CD14-positive monocyte (primary cell): Measurements from ENCODE around the gene TMEM51. TPM values are rescaled to one million over a fixed set of nuclear protein-coding genes. Genes with fewer than 3 reads are reported as not detected.

Source experiments
- DNase-seq, 3 donors: peaks; one replicate each; pipeline ENCODE4 v3.0.0-alpha.2; 2011 to 2022
- H2AFZ ChIP-seq: 2 replicates; pipeline ENCODE4 v1.6.0; 2012; ENCODE audit warnings: mild to moderate bottlenecking, low read depth, low read length, inconsistent platforms; ENCODE audit not compliant: insufficient read depth, poor library complexity, severe bottlenecking
- H3K27ac ChIP-seq, 2 donors: 1 replicate in 1 of 2; 2 replicates in 1 of 2; pipeline ENCODE4 v1.5.1; 2012 to 2013; ENCODE audit warnings: low read length in 2 of 2, control low read depth in 1 of 2, inconsistent platforms in 1 of 2, low read depth in 1 of 2, mild to moderate bottlenecking in 1 of 2
- H3K27me3 ChIP-seq, 2 donors: one replicate each; pipeline versions ENCODE4 v1.6.0 to v1.6.1; 2011 to 2013; ENCODE audit warnings: low read length in 2 of 2; ENCODE audit not compliant: control insufficient read depth in 2 of 2, insufficient read depth in 2 of 2
- H3K36me3 ChIP-seq, 2 donors: replicated peaks in 1 of 2; 1 replicate in 1 of 2; 2 replicates in 1 of 2; pipeline versions ENCODE4 v1.5.1 to v1.6.1; 2012 to 2013; ENCODE audit warnings: low read length in 2 of 2, control low read depth in 1 of 2, inconsistent platforms in 1 of 2, mild to moderate bottlenecking in 1 of 2; ENCODE audit not compliant: insufficient read depth in 2 of 2, control insufficient read depth in 1 of 2
- H3K4me1 ChIP-seq, 2 donors: 1 replicate in 1 of 2; 2 replicates in 1 of 2; pipeline versions ENCODE4 v1.5.1 to v1.6.1; 2012 to 2013; ENCODE audit warnings: low read length in 2 of 2, control low read depth in 1 of 2, inconsistent platforms in 1 of 2, mild to moderate bottlenecking in 1 of 2, moderate library complexity in 1 of 2; ENCODE audit not compliant: insufficient read depth in 2 of 2, control insufficient read depth in 1 of 2
- H3K4me2 ChIP-seq: replicated peaks from 2 replicates; pipeline ENCODE3; 2012; ENCODE audit warnings: low read length, moderate library complexity, mild to moderate bottlenecking; ENCODE audit not compliant: poor library complexity, severe bottlenecking; ENCODE audit errors: extremely low read depth
- H3K4me3 ChIP-seq, 3 experiments: fragments of 200-600 bp in 1 of 3; sonication (generic) in 1 of 3; replicated peaks in 1 of 3; 1 replicate in 2 of 3; 2 replicates in 1 of 3; pipeline ENCODE4 v1.5.1; 2011 to 2013; ENCODE audit warnings: low read length in 3 of 3, mild to moderate bottlenecking in 3 of 3, control low read depth in 2 of 3, low read depth in 2 of 3, inconsistent platforms in 1 of 3, moderate library complexity in 1 of 3
- H3K79me2 ChIP-seq: 2 replicates; pipeline ENCODE4 v1.6.0; 2012; ENCODE audit warnings: mild to moderate bottlenecking, control low read depth, inconsistent platforms, low read length, moderate library complexity; ENCODE audit not compliant: insufficient read depth
- H3K9ac ChIP-seq: 2 replicates; pipeline ENCODE4 v1.6.0; 2017; ENCODE audit warnings: low read length, mild to moderate bottlenecking; ENCODE audit not compliant: insufficient read depth, poor library complexity, severe bottlenecking
- H3K9me3 ChIP-seq, 2 donors: replicated peaks in 1 of 2; 1 replicate in 1 of 2; 2 replicates in 1 of 2; pipeline versions ENCODE4 v1.5.1 to v1.6.1; 2012 to 2013; ENCODE audit warnings: low read length in 2 of 2, control low read depth in 1 of 2; ENCODE audit not compliant: control insufficient read depth in 1 of 2, insufficient read depth in 1 of 2
- H4K20me1 ChIP-seq: 2 replicates; pipeline ENCODE4 v1.6.0; 2012; ENCODE audit warnings: mild to moderate bottlenecking, low read length, control low read depth, moderate library complexity; ENCODE audit not compliant: insufficient read depth
- H3K27ac Mint-ChIP-seq, 7 donors: one replicate each; pipeline ENCODE4 v1.8.0; 2020; ENCODE audit warnings: mild to moderate bottlenecking in 7 of 7, mixed read lengths in 7 of 7, moderate library complexity in 6 of 7, inconsistent platforms in 2 of 7
- H3K27me3 Mint-ChIP-seq, 3 donors: one replicate each; pipeline ENCODE4 v1.8.0; 2021 to 2022; ENCODE audit warnings: low read depth in 3 of 3, mild to moderate bottlenecking in 3 of 3, mixed read lengths in 3 of 3, moderate library complexity in 3 of 3, inconsistent platforms in 1 of 3
- H3K36me3 Mint-ChIP-seq, 2 donors: one replicate each; pipeline ENCODE4 v1.8.0; 2020; ENCODE audit warnings: mixed read lengths in 2 of 2, inconsistent platforms in 1 of 2, mild to moderate bottlenecking in 1 of 2
- H3K4me1 Mint-ChIP-seq: one replicate; pipeline ENCODE4 v1.8.0; 2020; ENCODE audit warnings: mild to moderate bottlenecking, mixed read lengths
- H3K4me3 Mint-ChIP-seq, 2 donors: one replicate each; pipeline ENCODE4 v1.8.0; 2020; ENCODE audit warnings: mild to moderate bottlenecking in 2 of 2, mixed read lengths in 2 of 2, moderate library complexity in 1 of 2
- H3K9me3 Mint-ChIP-seq, 7 donors: one replicate each; pipeline ENCODE4 v1.8.0; 2020 to 2022; ENCODE audit warnings: mixed read lengths in 7 of 7, mild to moderate bottlenecking in 6 of 7, moderate library complexity in 6 of 7, inconsistent platforms in 2 of 7
- WGBS: methylation state at CpG from one replicate; pipeline ENCODE4 v1.1.5; 2013; ENCODE audit warnings: missing lambda C conversion rate; ENCODE audit not compliant: insufficient coverage; 5-methylcytosine and 5-hydroxymethylcytosine counted together
- intact Hi-C, 2 donors: fragments of 100-400 bp; cut with micrococcal nuclease; formaldehyde crosslinking; loops; one replicate each; pipeline versions ENCODE4 v1.15.0 to v1.15.1; 2023
- polyA plus RNA-seq, 3 donors: library from polyadenylated mRNA; depleted of rRNA in 1 of 3; unstranded in 2 of 3; stranded (reverse) in 1 of 3; fragments of 300-500 nt in 2 of 3; fragments of >200 nt in 1 of 3; fragmentation: Illumina TruSeq in 2 of 3; gene quantifications; 1 replicate in 2 of 3; 2 replicates in 1 of 3; pipeline ENCODE4 v1.2.3, GENCODE V29; 2012 to 2021
- TF ChIP-seq, protein P1 (sequence below): fragments of 200-600 bp; IDR thresholded peaks from one replicate; pipeline ENCODE4 v1.8.0; 2022; ENCODE audit warnings: antibody characterized with exemption, mild to moderate bottlenecking

TMEM51 gene
- polyA plus RNA-seq, 3 donors, result 1.2 to 2.5 (median 2.1) TPM

DNA sequence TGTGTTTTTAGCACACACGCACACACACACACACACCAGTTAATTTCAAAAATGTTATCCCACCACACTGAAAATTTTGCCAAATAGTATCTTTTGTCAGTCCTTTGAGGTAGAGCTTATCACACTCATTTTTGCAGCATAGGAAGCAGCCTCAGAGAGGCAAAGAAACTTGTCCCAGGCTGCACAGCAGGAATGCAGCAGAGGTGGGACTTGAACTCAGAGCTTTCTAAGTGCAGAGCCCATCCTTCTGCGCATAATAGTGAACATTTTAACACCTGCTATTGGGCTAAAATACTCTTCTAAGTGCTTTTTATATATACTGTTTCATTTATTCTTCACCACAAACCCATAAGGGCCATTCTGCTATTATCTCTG lies 108.4 kb downstream of the TMEM51 start:
- Mint-ChIP-seq H3K4me3 (peak overlapping the region; percentile 62 to 84), H3K36me3 (no peaks in the 10 kb centered on the region), H3K4me1 (peaks cover 59% of the 10 kb centered on the region), H3K27me3 (peaks cover 0 to 2% (median 1%) of the 10 kb centered on the region in 3 donors), H3K27ac (peak overlapping the region; percentile 88 to 99 (median 98)), H3K9me3 (peaks cover 0 to 7% (median 0%) of the 10 kb centered on the region in 7 donors)
- peaks cover 0 to 5% of the 10 kb centered on the region in 2 donors for H3K9me3 ChIP-seq
- intact Hi-C loops, result loop anchor here in 1 of 2 donors (5.0 kb wide), 1 partner anchor 40 kb away; no protein-coding TSS in a partner anchor
- 44% methylated on average over 1 of the region's 2 CpGs for WGBS
- no peaks in the 10 kb centered on the region for H3K27me3 ChIP-seq
- TF ChIP-seq, protein P1, sequence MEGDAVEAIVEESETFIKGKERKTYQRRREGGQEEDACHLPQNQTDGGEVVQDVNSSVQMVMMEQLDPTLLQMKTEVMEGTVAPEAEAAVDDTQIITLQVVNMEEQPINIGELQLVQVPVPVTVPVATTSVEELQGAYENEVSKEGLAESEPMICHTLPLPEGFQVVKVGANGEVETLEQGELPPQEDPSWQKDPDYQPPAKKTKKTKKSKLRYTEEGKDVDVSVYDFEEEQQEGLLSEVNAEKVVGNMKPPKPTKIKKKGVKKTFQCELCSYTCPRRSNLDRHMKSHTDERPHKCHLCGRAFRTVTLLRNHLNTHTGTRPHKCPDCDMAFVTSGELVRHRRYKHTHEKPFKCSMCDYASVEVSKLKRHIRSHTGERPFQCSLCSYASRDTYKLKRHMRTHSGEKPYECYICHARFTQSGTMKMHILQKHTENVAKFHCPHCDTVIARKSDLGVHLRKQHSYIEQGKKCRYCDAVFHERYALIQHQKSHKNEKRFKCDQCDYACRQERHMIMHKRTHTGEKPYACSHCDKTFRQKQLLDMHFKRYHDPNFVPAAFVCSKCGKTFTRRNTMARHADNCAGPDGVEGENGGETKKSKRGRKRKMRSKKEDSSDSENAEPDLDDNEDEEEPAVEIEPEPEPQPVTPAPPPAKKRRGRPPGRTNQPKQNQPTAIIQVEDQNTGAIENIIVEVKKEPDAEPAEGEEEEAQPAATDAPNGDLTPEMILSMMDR, result no peak
- H4K20me1 ChIP-seq, result no peaks in the 10 kb centered on the region
- no peak overlapping the region for H2AFZ ChIP-seq
- H3K4me1 ChIP-seq, result peaks cover 55 to 56% of the 10 kb centered on the region in 2 donors
- H3K79me2 ChIP-seq, result no peaks in the 10 kb centered on the region
- peak overlapping the region; percentile 76 for H3K9ac ChIP-seq
- peak overlapping the region; percentile 95 for H3K27ac ChIP-seq
- peak overlapping the region; percentile 17 to 64 (median 35) for H3K4me3 ChIP-seq
- no peaks in the 10 kb centered on the region for H3K36me3 ChIP-seq
- DNase-seq, result no peak
- H3K4me2 ChIP-seq, result peak overlapping the region; percentile 66

DNA sequence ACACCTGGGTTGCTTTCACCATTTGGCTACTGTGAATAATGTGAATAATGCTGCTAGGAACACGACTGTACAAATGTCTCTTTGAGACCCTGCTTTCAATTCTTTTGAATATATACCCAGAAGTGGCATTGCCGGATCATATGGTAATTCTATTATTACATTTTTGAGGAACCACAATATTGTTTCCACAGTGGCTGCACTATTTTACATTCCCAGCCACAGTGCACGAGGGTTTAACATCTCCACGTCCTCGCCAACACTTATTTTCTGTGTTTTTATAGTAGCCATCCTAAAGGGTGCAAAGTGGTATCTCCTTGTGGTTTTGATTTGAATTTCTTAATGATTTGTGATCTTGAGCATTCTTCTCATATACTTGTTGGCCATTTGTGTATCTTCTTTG lies 109.2 kb downstream of the TMEM51 start:
- Histone ChIP-seq H3K4me3 (no peak overlapping the region), H3K36me3 (no peaks in the 10 kb centered on the region), H4K20me1 (no peaks in the 10 kb centered on the region), H3K9me3 (peaks cover 0 to 5% of the 10 kb centered on the region in 2 donors), H3K4me2 (no peak overlapping the region), H3K27ac (peak overlapping the region in 1 of 2 donors; percentile 95), H2AFZ (no peak overlapping the region), H3K79me2 (no peaks in the 10 kb centered on the region), H3K9ac (no peak overlapping the region), H3K27me3 (no peaks in the 10 kb centered on the region), H3K4me1 (peaks cover 50 to 51% of the 10 kb centered on the region in 2 donors)
- WGBS, result no CpG with 5 or more reads among the region's 5 CpGs
- no peak for DNase-seq
- H3K4me3 Mint-ChIP-seq, result no peak overlapping the region
- H3K27ac Mint-ChIP-seq, result peak overlapping the region in 1 of 7 donors; percentile 98
- TF ChIP-seq, protein P1, result no peak
- peaks cover 0 to 7% (median 0%) of the 10 kb centered on the region in 7 donors for H3K9me3 Mint-ChIP-seq
- intact Hi-C loops, result loop anchor here in 1 of 2 donors (5.0 kb wide), 1 partner anchor 40 kb away; no protein-coding TSS in a partner anchor
- peaks cover 53% of the 10 kb centered on the region for H3K4me1 Mint-ChIP-seq
- H3K36me3 Mint-ChIP-seq, result no peaks in the 10 kb centered on the region
- H3K27me3 Mint-ChIP-seq, result peaks cover 0 to 2% (median 1%) of the 10 kb centered on the region in 3 donors
